Stomach (tissue), 9 donors: ENCODE data around the gene PPP4C. TPM values are rescaled to one million over a fixed set of nuclear protein-coding genes. Genes with fewer than 3 reads are reported as not detected.

ENCODE experiments used
- DNase-seq, 2 donors: peaks; one replicate each; pipeline versions ENCODE4 v3.0.0 to v3.0.0-alpha.2; 2013 to 2019
- H3K27ac ChIP-seq, 5 donors: fragments of 200-600 bp in 4 of 5; sonication (generic) in 4 of 5; one replicate each; pipeline ENCODE4 v1.5.1; 2013 to 2019; ENCODE audit warnings: mild to moderate bottlenecking in 1 of 5, moderate library complexity in 1 of 5
- H3K27me3 ChIP-seq, 3 donors: fragments of 200-600 bp; sonication (generic); one replicate each; pipeline ENCODE4 v1.5.1; 2017 to 2019; ENCODE audit warnings: mixed run types in 1 of 3
- H3K36me3 ChIP-seq, 4 donors: fragments of 200-600 bp; sonication (generic); 1 replicate in 3 of 4; 2 replicates in 1 of 4; pipeline ENCODE4 v1.5.1; 2016 to 2019
- H3K4me1 ChIP-seq, 4 donors: fragments of 200-600 bp; sonication (generic); one replicate each; pipeline ENCODE4 v1.5.1; 2016 to 2019
- H3K4me3 ChIP-seq, 4 donors: fragments of 200-600 bp; sonication (generic) in 3 of 4; one replicate each; pipeline ENCODE4 v1.5.1; 2016 to 2019; ENCODE audit warnings: mild to moderate bottlenecking in 1 of 4
- H3K9me3 ChIP-seq, 4 donors: fragments of 200-600 bp; sonication (generic); one replicate each; pipeline ENCODE4 v1.5.1; 2016 to 2019
- CTCF ChIP-seq, 7 experiments: fragments of 450-650 bp in 4 of 7; fragments of 200-600 bp in 3 of 7; sonication (generic) in 3 of 7; IDR thresholded peaks; one replicate each; pipeline ENCODE4 v1.5.1; 2016 to 2019; ENCODE audit warnings: antibody characterized with exemption in 7 of 7, control low read depth in 2 of 7, mild to moderate bottlenecking in 1 of 7
- EP300 ChIP-seq: sonication (generic); formaldehyde crosslinking; IDR thresholded peaks from one replicate; pipeline ENCODE4 v1.6.1; 2017; ENCODE audit warnings: antibody characterized with exemption
- POLR2A ChIP-seq, 4 donors: fragments of 450-650 bp; IDR thresholded peaks; one replicate each; pipeline ENCODE4 v1.6.1; 2016; ENCODE audit warnings: antibody characterized with exemption in 4 of 4, control low read depth in 2 of 4, mild to moderate bottlenecking in 1 of 4, moderate library complexity in 1 of 4
- POLR2AphosphoS5 ChIP-seq, 3 donors: sonication (generic); formaldehyde crosslinking; IDR thresholded peaks; one replicate each; pipeline ENCODE4 v1.6.1; 2016; ENCODE audit warnings: antibody characterized with exemption in 3 of 3
- WGBS, 5 donors: extraction: QIAGEN DNeasy Blood & Tissue Kit in 3 of 5; methylation state at CpG; one replicate each; pipeline versions ENCODE4 v1.1.5 to v1.1.7; 2013 to 2018; 5-methylcytosine and 5-hydroxymethylcytosine counted together
- intact Hi-C: fragments of 100-400 bp; cut with DNase I; formaldehyde crosslinking; loops from one replicate; pipeline ENCODE4 v1.15.1; 2023; ENCODE audit warnings: low total_unique reads
- polyA plus RNA-seq, 3 donors: library from polyadenylated mRNA; stranded (reverse); fragments of 200-250 nt; gene quantifications; one replicate each; pipeline ENCODE4 v1.2.3, GENCODE V29; 2013
- total RNA-seq, 5 donors: library from RNA; depleted of rRNA; stranded (reverse); fragments of >200 nt; gene quantifications; one replicate each; pipeline versions ENCODE4 v1.1.0 to v1.2.3, GENCODE V29; 2014 to 2016
- donor health status: healthy with polysubstance abuse.
- donor health status: Bipolar disorder and iron deficiency.
- donor health status: healthy.

The PPP4C gene
- total and polyA plus RNA-seq, 8 donors, result 21.4 to 118 (median 74.2) TPM

- peak overlapping the region in 4 of 5 donors; percentile 30 to 95 (median 94) for H3K27ac ChIP-seq
- WGBS, 5 donors, result 76 to 92% (median 83%) methylated on average over 2 of the region's 2 CpGs
- intact Hi-C loops, result no loop called here
- peaks cover 42 to 68% (median 62%) of the 10 kb centered on the region in 4 donors for H3K36me3 ChIP-seq
- no peaks in the 10 kb centered on the region for H3K9me3 ChIP-seq
- no peaks in the 10 kb centered on the region for H3K27me3 ChIP-seq
- no peak overlapping the region for H3K4me3 ChIP-seq
- TF ChIP-seq POLR2AphosphoS5 (IDR thresholded peaks at IDR 0.05), result peak in 1 of 3 donors; percentile 21
- TF ChIP-seq CTCF (IDR thresholded peaks at IDR 0.05), result no peak
- peaks cover 34 to 85% (median 62%) of the 10 kb centered on the region in 4 donors for H3K4me1 ChIP-seq
- DNase-seq, result no peak
Observed at GRCh38 chr16:30119428-30119827, 43.6 kb downstream of the PPP4C start.

- no peaks in the 10 kb centered on the region for H3K27me3 ChIP-seq
- no peaks in the 10 kb centered on the region for H3K9me3 ChIP-seq
- peaks cover 38 to 57% (median 51%) of the 10 kb centered on the region in 4 donors for H3K36me3 ChIP-seq
- peak in 2 of 3 donors; percentile 26 to 51 for TF ChIP-seq POLR2AphosphoS5 (IDR thresholded peaks at IDR 0.05)
- TF ChIP-seq CTCF (IDR thresholded peaks at IDR 0.05), result no peak
- 73 to 94% (median 90%) methylated on average over 3 of the region's 3 CpGs for WGBS, 5 donors
- intact Hi-C loops, result no loop called here
- DNase-seq, result peak in 1 of 2 donors; percentile 85
- peak overlapping the region in 1 of 4 donors; percentile 79 for H3K4me3 ChIP-seq
- peaks cover 31 to 80% (median 54%) of the 10 kb centered on the region in 4 donors for H3K4me1 ChIP-seq
- peak overlapping the region; percentile 89 to 96 (median 94) for H3K27ac ChIP-seq
Observed at GRCh38 chr16:30120340-30121105, 44.7 kb downstream of the PPP4C start.

- TF ChIP-seq POLR2A (IDR thresholded peaks at IDR 0.05), result no peak
- peak in 2 of 3 donors; percentile 12 to 33 for TF ChIP-seq POLR2AphosphoS5 (IDR thresholded peaks at IDR 0.05)
- DNase-seq, result peak; percentile 53 to 78
- intact Hi-C loops, result no loop called here
- Histone ChIP-seq H3K36me3 (peaks cover 24 to 43% (median 37%) of the 10 kb centered on the region in 4 donors), H3K4me1 (peaks cover 31 to 65% (median 50%) of the 10 kb centered on the region in 4 donors), H3K9me3 (no peaks in the 10 kb centered on the region), H3K27me3 (no peaks in the 10 kb centered on the region), H3K4me3 (peak overlapping the region; percentile 73 to 98 (median 87)), H3K27ac (peak overlapping the region; percentile 89 to 96 (median 94))
- 27 to 43% (median 39%) methylated on average over 30 to 31 of the region's 31 CpGs for WGBS, 5 donors
Observed at GRCh38 chr16:30121741-30122571, 46.2 kb downstream of the PPP4C start.

GRCh38 chr16:30122604-30123160, 46.9 kb downstream of the PPP4C start:
- Histone ChIP-seq H3K9me3 (no peaks in the 10 kb centered on the region), H3K27ac (peak overlapping the region; percentile 89 to 96 (median 94)), H3K36me3 (peaks cover 17 to 36% (median 30%) of the 10 kb centered on the region in 4 donors), H3K4me1 (peaks cover 31 to 58% (median 50%) of the 10 kb centered on the region in 4 donors), H3K4me3 (peak overlapping the region; percentile 73 to 98 (median 87)), H3K27me3 (no peaks in the 10 kb centered on the region)
- TF ChIP-seq POLR2AphosphoS5 (IDR thresholded peaks at IDR 0.05), result no peak
- no peak for TF ChIP-seq POLR2A (IDR thresholded peaks at IDR 0.05)
- TF ChIP-seq CTCF (IDR thresholded peaks at IDR 0.05), result no peak
- TF ChIP-seq EP300, result no peak
- intact Hi-C loops, result no loop called here
- DNase-seq, result no peak
- WGBS, 5 donors, result 1 to 3% (median 1%) methylated on average over 33 to 42 of the region's 42 CpGs
